Dermis blood vessel endothelial cell (primary cell): Measurements from ENCODE around the gene PHF2. TPM values are rescaled to one million over a fixed set of nuclear protein-coding genes. Genes with fewer than 3 reads are reported as not detected.
"Not testable (repeated sequence)": the region's sequence is repeated elsewhere in the genome, so short reads cannot be mapped to it uniquely, and the experiment has no call there.

Experiments
- DNase-seq: peaks from one replicate; pipeline ENCODE4 v3.0.0; 2010
- total RNA-seq: library from RNA; depleted of rRNA; stranded (reverse); fragments of >200 nt; gene quantifications from 2 replicates; pipeline ENCODE4 v1.2.3, GENCODE V29; 2014

Gene PHF2
- total RNA-seq, 1 donor from 2014 or later = 16.0 TPM

DNA sequence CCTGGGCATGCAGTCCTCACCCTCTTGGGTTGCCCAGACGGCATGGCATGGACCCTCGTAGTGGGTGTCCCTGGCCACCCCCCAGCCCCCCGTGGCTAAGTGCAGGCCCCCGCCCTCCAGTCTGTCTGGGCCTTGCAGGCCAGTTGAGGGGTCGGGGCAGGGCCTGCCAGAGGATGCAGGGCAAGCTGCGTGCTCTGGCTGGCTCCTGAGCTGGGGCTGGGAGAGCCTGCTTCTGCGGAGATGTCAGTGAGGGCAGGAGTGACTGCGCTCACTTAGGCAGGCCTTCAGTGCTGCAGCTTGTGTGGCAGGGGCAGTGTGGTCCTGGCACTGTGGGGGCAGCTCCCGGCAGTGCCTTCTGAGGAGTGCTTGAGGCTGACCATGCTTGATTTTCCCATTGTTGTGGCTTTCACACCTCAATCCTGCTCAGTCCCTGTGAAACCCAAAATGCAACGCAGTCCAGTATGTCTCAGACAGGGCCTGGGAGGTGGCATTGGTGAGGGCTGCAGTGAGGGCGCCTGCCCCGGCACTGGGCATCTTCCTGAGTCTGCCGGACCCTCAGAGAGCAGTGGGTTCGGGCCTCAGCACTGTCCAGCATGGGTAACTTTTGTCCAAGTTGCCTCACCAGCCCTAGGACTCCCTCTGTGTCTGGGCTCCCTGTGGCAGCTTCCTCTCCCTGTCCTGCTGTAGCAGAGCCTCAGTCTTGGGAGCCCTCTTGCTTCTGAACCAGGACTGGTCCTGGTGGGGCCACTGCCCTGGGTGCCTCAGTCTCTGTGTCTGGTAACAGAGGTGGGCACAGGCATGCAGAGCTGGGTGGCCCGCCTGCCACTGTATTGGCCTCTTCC is 93.0 kb downstream of the PHF2 start:
- no peak for DNase-seq

GRCh38 chr9:93669958-93670207 is 93.5 kb downstream of the PHF2 start:
- DNase-seq = no peak

DNA sequence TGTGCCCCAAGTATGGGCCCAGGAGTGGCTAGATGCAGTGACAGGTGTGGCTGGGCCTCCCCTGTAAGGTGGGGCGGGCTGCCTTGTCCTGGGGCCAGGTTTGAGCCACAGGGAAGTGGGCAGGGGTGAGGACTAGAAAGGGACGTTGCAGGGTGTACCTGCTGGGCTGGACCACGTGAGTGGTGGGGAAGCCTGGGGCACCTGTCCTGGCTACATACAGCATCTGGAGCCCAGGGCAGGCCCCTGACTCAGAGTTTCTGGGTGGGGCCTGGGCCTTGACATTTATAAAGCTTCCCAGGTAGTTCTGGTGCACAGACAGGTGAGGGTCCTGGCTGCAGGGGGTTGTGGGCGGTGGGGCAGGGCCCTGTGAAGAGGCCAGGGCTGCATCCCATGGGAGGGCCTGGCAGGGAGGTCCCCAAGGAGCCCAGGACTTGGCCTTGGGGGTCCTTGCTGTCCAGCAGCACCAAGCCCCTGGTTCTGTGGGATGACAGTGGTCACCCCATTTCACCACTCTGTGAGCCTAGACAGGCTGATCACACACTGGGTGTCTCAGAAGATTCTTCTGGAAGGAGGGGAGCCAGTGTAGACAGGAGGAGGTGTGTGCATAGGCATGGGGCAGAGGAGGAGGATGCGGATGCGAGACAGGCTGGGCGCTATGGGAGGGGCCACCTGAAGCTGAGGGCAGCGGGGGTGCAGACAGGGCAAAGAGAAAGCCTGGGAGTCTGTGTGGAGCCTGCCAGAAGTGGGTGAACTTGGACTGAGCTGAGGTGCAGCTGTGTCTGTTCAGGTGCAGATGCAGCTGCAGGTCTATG is 94.0 kb downstream of the PHF2 start:
- DNase-seq = no peak

DNA sequence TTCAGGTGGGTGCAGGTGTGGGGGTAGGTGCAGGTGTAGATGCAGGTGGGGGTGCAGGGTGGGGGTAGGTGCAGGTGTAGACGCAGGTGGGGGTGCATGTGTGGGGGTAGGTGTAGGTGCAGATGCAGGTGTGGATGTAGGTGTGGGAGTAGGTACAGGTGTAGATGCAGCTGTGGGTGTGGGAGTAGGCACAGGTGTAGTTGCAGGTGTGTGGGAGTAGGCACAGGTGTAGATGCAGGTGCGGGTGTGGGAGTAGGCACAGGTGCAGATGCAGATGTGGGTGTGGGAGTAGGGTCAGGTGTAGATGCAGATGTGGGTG is 94.6 kb downstream of the PHF2 start:
- no peak for DNase-seq

DNA sequence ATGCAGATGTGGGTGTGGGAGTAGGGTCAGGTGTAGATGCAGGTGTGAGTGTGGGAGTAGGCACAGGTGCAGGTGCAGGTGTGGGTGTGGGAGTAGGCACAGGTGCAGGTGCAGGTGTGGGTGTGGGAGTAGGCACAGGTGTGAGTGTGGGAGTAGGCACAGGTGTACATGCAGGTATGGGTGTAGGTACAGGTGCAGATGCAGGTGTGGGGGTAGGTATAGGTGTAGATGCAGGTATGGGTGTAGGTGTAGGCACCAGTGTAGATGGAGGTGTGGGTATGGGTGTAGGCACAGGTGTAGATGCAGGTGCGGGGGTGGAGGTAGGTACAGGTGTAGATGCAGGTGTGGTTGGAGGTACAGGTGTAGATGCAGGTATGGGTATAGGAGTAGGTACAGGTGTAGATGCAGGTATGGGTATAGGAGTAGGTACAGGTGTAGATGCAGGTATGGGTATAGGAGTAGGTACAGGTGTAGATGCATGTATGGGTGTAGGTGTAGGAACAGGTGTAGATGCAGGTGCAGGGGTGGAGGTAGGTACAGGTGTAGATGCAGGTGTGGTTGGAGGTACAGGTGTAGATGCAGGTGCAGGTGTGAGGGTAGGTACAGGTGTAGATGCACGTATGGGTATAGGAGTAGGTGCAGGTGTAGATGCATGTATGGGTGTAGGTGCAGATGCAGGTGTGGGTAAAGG is 96.1 kb downstream of the PHF2 start:
- not testable (repeated sequence) for DNase-seq

DNA sequence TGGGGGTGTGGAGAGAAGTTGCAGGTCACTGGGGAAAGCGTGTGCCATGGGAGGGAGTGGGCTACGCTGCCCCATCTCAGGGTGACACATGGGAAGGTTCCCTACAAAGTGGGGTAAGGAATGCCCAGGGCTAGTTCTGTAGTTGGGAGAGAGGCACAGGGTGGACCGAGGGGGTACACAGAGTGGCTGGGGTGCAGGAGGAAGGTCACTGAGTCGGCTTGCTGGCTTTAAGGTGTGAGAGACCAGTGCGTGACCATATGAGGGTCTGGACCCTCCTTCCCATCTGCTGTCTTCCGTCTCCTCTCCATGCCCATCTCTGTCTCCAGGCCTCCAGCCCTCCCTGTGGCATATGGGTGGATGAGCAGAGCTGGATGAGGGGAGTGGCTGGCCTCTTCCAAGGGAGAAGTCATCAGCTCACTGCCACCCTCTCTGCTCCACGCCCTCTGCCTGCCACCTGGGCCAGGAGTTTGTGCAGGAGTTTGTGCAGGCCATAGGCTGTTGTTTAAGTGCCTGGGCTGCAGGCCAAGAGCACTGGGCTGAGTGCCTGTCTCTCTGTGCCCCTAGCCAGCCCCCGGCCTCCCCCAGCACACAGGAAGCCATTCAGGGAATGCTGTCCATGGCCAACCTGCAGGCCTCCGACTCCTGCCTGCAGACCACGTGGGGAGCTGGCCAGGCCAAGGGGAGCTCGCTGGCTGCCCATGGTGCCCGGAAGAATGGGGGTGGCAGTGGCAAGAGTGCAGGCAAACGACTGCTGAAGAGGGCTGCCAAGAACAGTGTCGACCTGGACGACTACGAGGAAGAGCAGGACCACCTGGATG is 96.8 kb downstream of the PHF2 start:
- DNase-seq = no peak

- no peak for DNase-seq
Observed at GRCh38 chr9:93673839-93674334, 97.5 kb downstream of the PHF2 start.

- DNase-seq = no peak
Observed at GRCh38 chr9:93674580-93675335, 98.4 kb downstream of the PHF2 start.

GRCh38 chr9:93675336-93676150 is 99.2 kb downstream of the PHF2 start:
- DNase-seq = no peak

- DNase-seq = no peak
Observed at GRCh38 chr9:93676310-93677047, 100.1 kb downstream of the PHF2 start.

DNA sequence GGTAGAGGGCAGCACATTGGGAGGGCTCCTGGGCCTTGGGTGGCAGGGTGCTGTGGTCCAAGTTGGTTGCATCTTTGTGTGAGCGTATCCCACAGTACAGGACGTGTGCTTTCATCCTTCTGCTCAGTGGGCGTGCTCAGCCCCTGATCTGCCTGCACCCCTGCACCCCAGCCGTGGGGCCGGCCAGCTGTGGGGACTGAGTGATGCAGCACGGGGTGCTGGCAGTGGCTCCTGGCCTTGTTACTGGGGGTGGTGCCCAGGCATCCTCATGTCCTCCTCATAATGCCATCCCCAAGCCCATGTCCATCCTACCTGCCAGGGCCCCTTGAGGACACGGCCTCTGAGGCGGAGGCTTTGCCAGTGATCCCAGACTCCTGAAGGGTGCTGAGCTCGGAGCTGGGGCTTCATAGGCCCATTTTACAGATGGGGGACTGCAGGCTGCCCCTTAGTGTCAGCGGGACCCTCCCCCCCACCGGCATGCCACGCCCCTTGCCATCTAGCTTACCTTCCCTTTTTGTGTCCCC is 100.7 kb downstream of the PHF2 start:
- no peak for DNase-seq

DNA sequence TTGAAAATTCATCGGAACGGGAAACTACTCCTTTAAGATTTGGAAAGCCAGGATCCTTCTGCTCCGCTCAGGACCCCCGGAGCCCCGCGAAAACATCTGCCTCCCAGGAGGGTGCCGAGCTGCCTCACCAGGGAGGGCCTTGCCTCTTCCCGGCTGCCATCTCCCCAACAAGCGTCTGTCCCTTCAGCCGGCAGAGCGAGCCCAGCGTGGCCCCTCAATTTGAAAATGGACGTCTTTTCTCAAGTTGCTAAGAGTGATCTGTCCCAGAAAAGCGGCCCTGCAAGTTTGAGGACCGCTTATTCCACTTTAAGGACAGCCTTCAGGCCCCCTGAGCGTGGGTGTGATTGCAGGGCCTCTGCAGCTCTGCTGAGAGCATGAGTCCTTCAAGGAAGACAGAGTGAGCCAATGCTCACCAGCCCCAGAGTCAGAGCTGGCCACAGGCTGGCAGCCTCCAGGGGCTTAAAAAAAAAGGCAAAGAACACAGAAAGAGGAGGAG is 101.3 kb downstream of the PHF2 start:
- no peak for DNase-seq

GRCh38 chr9:93678199-93679019 is 102.0 kb downstream of the PHF2 start:
- no peak for DNase-seq

GRCh38 chr9:93679536-93680442 is 103.4 kb downstream of the PHF2 start:
- no peak for DNase-seq

GRCh38 chr9:93680443-93681268 is 104.3 kb downstream of the PHF2 start:
- DNase-seq = no peak

DNA sequence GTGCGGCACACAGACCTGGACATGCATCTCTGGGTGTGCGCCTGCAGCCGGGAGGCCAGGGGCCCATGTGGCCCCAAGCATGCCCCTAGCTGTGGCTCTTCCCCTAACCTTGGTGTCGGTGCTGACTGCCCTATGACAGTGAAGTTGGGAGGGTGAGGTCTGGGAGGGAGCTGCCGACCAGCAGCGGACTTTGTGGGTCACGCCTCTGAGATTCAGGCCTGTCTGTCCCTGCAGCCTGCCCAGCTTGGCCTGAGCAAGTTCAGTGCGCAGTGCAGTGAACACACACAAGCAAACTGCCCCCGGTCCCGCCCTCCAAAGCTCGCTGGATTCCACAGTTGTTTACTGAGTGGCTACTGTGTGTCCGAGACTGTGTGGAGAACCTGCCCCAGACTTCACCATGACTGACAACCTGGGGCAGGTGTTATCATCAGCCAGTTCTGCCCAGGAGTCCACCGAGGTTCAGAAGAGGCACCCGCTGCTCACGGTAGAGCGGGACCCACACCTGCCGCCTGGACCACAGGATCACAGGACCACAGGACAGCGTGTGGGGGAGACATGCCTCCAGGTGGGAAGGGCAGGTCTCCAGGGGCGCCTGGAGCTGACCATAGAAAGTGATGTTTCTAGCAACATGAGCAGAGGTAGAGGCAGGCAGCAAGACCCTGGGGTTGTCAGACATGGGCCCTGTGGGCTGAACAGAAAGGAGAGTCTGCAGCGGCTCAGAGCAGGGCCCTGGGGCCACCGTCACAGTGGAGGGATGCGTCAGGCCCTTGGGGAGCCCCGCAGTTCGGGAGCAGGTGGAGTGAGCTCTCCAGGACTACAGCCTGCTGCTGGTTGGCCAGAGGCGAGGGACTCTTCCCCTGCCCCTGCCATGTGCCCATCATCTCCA is 105.1 kb downstream of the PHF2 start:
- DNase-seq = no peak
